NCI-H146 (cell line): ENCODE measurements around the gene SPATA33.
"Not testable (repeated sequence)": the region's sequence is repeated elsewhere in the genome, so short reads cannot be mapped to it uniquely, and the experiment has no call there.

Experiments
- DNase-seq: peaks from one replicate; lab custom pipeline; 2025; lab: John Stamatoyannopoulos, UW

SPATA33 gene

GRCh38 chr16:89629827-89630610 lies 27.6 kb upstream of the SPATA33 start:
- no peak for DNase-seq

- no peak for DNase-seq
These were observed 24.5 kb upstream of the SPATA33 start for GRCh38 chr16:89633064-89633631.

- DNase-seq = not testable (repeated sequence)
These were observed 22.9 kb upstream of the SPATA33 start for GRCh38 chr16:89634463-89635385.

- no peak for DNase-seq
These were observed 21.0 kb upstream of the SPATA33 start for GRCh38 chr16:89636663-89637062.

GRCh38 chr16:89637379-89637778 lies 20.3 kb upstream of the SPATA33 start:
- no peak for DNase-seq

- DNase-seq = no peak
These were observed 19.2 kb upstream of the SPATA33 start for GRCh38 chr16:89638455-89638854.

- no peak for DNase-seq
These were observed 18.3 kb upstream of the SPATA33 start for GRCh38 chr16:89639385-89639784.

- no peak for DNase-seq
These were observed 16.0 kb upstream of the SPATA33 start for GRCh38 chr16:89641458-89642119.

- DNase-seq = no peak
These were observed 15.1 kb upstream of the SPATA33 start for GRCh38 chr16:89642574-89642973.

- no peak for DNase-seq
These were observed 13.8 kb upstream of the SPATA33 start for GRCh38 chr16:89643769-89644300.

GRCh38 chr16:89645122-89645521 lies 12.5 kb upstream of the SPATA33 start:
- no peak for DNase-seq

GRCh38 chr16:89646270-89646669 lies 11.4 kb upstream of the SPATA33 start:
- no peak for DNase-seq

- DNase-seq = no peak
These were observed 10.7 kb upstream of the SPATA33 start for GRCh38 chr16:89646906-89647305.

GRCh38 chr16:89651584-89651983 lies 6.1 kb upstream of the SPATA33 start:
- no peak for DNase-seq

- no peak for DNase-seq
These were observed 3.9 kb upstream of the SPATA33 start for GRCh38 chr16:89653656-89654295.

GRCh38 chr16:89655062-89655643 lies 2.5 kb upstream of the SPATA33 start:
- no peak for DNase-seq

- DNase-seq = no peak
These were observed 1.1 kb upstream of the SPATA33 start for GRCh38 chr16:89656435-89657121.

- DNase-seq = peak; percentile 50
These were observed 714 bp downstream of the SPATA33 start for GRCh38 chr16:89658221-89658879.

GRCh38 chr16:89660146-89660545 lies 2.5 kb downstream of the SPATA33 start:
- DNase-seq = no peak

- no peak for DNase-seq
These were observed 3.6 kb downstream of the SPATA33 start for GRCh38 chr16:89661215-89661614.
